ENCODE data around the gene SMIM17. TPM values are rescaled to one million over a fixed set of nuclear protein-coding genes. Genes with fewer than 3 reads are reported as not detected.

The SMIM17 gene
- polyA plus RNA-seq, 1 experiment, result 0.17 TPM

DNA sequence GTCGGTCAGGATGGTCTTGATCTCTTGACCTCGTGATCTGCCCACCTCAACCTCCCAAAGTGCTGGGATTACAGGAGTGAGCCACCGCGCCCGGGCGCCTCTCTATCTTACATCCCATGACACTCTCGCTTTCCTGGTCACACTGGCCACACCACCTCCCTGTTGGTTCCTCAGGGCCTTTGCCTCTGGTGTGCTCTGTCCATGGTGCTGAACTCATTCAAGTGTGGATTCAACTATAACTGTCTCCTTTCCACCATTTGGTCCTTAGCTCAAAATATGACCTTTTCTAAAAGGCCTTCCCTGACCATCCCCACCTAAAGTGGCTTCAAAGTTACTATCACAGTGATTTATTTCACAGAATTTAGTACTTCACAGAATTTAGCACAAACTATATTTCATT lies 3.7 kb upstream of the SMIM17 start:
- TF ChIP-seq, protein P1, sequence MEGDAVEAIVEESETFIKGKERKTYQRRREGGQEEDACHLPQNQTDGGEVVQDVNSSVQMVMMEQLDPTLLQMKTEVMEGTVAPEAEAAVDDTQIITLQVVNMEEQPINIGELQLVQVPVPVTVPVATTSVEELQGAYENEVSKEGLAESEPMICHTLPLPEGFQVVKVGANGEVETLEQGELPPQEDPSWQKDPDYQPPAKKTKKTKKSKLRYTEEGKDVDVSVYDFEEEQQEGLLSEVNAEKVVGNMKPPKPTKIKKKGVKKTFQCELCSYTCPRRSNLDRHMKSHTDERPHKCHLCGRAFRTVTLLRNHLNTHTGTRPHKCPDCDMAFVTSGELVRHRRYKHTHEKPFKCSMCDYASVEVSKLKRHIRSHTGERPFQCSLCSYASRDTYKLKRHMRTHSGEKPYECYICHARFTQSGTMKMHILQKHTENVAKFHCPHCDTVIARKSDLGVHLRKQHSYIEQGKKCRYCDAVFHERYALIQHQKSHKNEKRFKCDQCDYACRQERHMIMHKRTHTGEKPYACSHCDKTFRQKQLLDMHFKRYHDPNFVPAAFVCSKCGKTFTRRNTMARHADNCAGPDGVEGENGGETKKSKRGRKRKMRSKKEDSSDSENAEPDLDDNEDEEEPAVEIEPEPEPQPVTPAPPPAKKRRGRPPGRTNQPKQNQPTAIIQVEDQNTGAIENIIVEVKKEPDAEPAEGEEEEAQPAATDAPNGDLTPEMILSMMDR (IDR thresholded peaks at IDR 0.05; ENCODE audit: low read depth, low read length), result no peak
- peaks cover 63% of the 10 kb centered on the region for H3K9me3 ChIP-seq (ENCODE audit: control insufficient read depth, insufficient read depth, low read length)
- H3K27me3 ChIP-seq (ENCODE audit: control insufficient read depth, insufficient read depth, low read length), result no peaks in the 10 kb centered on the region
- H3K27ac ChIP-seq (ENCODE audit: low read depth, low read length), result no peak overlapping the region
- ChIA-PET POLR2A (no interaction called here), CTCF (no interaction called here)
- no peak for DNase-seq (ENCODE audit: low read depth, low spot score)
- no peak overlapping the region for H3K4me3 ChIP-seq (ENCODE audit: low read depth, low read length)

DNA sequence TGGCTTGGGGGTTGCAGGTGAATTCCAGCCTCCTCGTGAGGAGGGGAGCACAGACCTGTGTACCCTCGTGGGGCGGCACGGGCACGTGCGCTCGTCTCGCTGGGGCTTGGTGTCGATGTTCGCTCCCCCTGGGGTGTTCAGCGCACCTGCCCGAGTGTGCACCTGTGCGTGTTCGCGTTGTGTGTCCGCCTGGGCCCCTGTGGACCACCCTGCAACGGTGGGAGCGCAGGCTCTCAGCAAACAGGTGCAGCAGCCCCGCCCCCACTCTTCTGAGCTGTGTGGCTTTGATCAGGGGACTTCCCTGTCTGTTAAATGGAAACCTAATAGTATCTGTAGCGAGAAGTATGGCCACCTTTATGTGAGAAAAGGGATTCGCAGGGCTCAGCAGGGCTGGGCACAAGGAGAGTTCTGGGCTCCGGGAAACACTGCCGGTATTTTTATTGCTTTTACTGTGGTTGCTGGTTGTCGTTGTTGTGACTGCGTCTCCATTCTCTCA lies 549 bp downstream of the SMIM17 start:
- Histone ChIP-seq H3K9me3 (ENCODE audit: control insufficient read depth, insufficient read depth, low read length) (peaks cover 59% of the 10 kb centered on the region), H3K27ac (ENCODE audit: low read depth, low read length) (no peak overlapping the region), H3K4me3 (ENCODE audit: low read depth, low read length) (no peak overlapping the region), H3K27me3 (ENCODE audit: control insufficient read depth, insufficient read depth, low read length) (no peaks in the 10 kb centered on the region)
- DNase-seq (ENCODE audit: low read depth, low spot score), result no peak
- TF ChIP-seq, protein P1 (IDR thresholded peaks at IDR 0.05; ENCODE audit: low read depth, low read length), result no peak
- CTCF ChIA-PET, result no interaction called here
- POLR2A ChIA-PET, result no interaction called here

DNA sequence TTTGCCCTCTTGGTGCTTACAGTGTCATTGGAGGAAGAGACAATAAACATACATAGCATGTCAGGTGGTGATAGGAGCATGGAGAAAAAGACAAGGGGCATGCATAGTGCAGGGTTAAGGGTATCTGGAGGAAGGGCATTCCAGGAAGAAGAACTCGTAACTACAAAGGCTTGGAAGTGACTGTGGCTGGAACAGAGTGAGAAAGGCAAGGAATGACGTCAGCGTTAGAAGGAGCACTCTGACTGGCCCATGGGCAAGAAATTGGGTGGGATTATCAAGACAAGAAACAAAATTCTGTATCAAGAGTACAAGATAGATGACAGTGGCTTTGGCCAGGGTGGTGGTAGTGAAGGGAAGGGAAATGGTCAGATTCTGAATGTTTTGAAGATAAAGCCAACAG lies 11.2 kb downstream of the SMIM17 start:
- no peak overlapping the region for H3K4me3 ChIP-seq (ENCODE audit: low read depth, low read length)
- H3K27me3 ChIP-seq (ENCODE audit: control insufficient read depth, insufficient read depth, low read length), result no peaks in the 10 kb centered on the region
- ChIA-PET CTCF (no interaction called here), POLR2A (no interaction called here)
- H3K27ac ChIP-seq (ENCODE audit: low read depth, low read length), result no peak overlapping the region
- TF ChIP-seq, protein P1 (IDR thresholded peaks at IDR 0.05; ENCODE audit: low read depth, low read length), result no peak
- DNase-seq (ENCODE audit: low read depth, low spot score), result no peak
- H3K9me3 ChIP-seq (ENCODE audit: control insufficient read depth, insufficient read depth, low read length), result peaks cover 44% of the 10 kb centered on the region

DNA sequence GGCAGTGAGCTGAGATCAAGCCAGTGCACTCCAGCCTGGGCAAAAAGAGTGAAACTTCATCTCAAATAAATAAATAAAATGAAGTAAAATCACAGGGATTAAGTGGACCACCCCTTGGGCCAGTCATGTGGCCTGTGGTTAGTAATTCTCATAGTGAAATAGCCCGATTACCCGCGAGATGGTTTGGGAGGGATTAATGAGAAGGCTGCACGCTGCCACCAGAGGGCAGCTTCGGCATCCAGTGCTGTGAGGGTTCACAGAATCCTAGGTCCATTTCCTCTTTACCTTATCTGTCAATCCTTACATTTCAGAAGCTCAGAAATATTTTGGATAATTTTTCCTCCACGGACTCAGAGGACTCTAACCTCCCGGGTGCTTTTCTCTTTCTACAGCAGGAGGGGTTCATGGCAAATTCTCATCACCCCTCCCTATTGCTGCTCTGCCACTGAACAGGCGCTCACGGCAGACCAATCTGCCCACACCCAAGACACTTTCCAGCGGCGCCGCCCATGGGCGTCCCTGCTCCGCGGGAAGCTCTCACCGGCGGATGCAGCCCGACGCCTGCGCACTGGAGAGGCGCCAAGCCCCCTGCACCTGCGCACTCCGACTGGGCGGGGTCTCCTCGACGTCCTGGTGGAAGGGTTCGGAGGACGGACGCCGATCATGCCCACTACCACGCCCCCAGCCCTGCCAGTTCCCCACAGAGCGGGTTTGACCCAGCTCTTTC lies 17.6 kb downstream of the SMIM17 start:
- ChIA-PET CTCF (no interaction called here), POLR2A (no interaction called here)
- H3K4me3 ChIP-seq (ENCODE audit: low read depth, low read length), result no peak overlapping the region
- no peak overlapping the region for H3K27ac ChIP-seq (ENCODE audit: low read depth, low read length)
- no peak for DNase-seq (ENCODE audit: low read depth, low spot score)
- TF ChIP-seq, protein P1 (IDR thresholded peaks at IDR 0.05; ENCODE audit: low read depth, low read length), result no peak
- no peaks in the 10 kb centered on the region for H3K27me3 ChIP-seq (ENCODE audit: control insufficient read depth, insufficient read depth, low read length)
- peaks cover 70% of the 10 kb centered on the region for H3K9me3 ChIP-seq (ENCODE audit: control insufficient read depth, insufficient read depth, low read length)

DNA sequence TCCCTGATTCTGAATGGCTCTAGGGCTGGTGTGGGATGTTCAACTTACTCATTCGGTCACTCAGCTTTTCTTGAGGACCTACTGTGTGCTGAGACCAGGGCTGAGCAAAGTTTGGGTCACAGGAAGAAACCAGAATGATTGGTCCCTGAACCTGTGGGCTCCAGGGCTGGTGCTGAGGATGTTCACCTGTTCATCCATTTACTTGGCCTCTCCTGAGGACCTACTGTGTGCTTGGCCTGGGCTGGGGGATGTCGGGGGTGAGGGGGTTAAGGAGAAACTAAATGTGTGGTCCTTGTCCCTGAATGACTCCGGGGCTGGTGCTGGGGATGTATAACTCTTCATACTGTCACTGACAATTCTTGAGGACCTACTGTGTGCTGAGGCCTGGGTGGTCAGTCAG lies 18.3 kb downstream of the SMIM17 start:
- no peak for DNase-seq (ENCODE audit: low read depth, low spot score)
- Histone ChIP-seq H3K9me3 (ENCODE audit: control insufficient read depth, insufficient read depth, low read length) (peaks cover 77% of the 10 kb centered on the region), H3K27ac (ENCODE audit: low read depth, low read length) (no peak overlapping the region), H3K27me3 (ENCODE audit: control insufficient read depth, insufficient read depth, low read length) (no peaks in the 10 kb centered on the region), H3K4me3 (ENCODE audit: low read depth, low read length) (no peak overlapping the region)
- TF ChIP-seq, protein P1 (IDR thresholded peaks at IDR 0.05; ENCODE audit: low read depth, low read length), result no peak
- ChIA-PET POLR2A (no interaction called here), CTCF (no interaction called here)
